Measurements from ENCODE around the gene LRRC23.

The LRRC23 gene

GRCh38 chr12:6928703-6929407 lies 24.2 kb downstream of the LRRC23 start:
- no peak for DNase-seq

- DNase-seq = no peak
Measured at GRCh38 chr12:6929466-6930452, 25.1 kb downstream of the LRRC23 start.

DNA sequence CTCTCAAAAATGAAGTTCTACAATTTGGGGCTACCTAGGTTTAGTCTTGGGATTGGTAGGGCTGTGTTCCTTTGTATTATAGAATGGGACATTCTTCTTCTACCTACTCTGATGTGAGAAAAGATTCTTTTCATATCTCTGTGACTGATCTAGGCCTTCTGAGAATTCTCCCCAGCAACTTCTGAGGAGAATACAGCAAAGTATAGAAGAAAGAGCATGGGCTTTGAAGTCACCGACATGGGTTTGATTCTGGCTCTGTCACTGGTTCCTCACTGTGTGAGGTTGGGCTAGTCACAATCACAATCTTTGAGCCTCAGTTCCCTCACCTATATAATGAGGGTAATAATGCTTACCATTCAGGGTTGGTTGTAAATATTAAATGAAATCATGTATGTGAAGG lies 28.1 kb downstream of the LRRC23 start:
- no peak for DNase-seq

DNA sequence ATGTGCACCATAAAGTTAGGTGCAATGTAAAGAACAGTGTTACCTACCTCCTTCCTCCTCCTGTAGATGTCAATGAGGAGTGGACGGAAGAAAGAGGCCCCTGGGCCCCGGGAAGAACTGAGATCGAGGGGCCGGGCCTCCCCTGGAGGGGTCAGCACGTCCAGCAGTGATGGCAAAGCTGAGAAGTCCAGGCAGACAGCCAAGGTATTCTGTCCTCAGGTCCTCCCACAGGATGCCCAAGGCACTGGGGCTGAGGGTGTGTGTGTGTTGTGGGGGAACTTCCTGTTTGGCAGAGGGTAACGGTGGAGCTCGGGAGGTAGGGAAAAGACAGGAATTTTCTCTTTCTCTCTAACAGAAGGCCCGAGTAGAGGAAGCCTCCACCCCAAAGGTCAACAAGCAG lies 29.5 kb downstream of the LRRC23 start:
- DNase-seq = no peak

DNA sequence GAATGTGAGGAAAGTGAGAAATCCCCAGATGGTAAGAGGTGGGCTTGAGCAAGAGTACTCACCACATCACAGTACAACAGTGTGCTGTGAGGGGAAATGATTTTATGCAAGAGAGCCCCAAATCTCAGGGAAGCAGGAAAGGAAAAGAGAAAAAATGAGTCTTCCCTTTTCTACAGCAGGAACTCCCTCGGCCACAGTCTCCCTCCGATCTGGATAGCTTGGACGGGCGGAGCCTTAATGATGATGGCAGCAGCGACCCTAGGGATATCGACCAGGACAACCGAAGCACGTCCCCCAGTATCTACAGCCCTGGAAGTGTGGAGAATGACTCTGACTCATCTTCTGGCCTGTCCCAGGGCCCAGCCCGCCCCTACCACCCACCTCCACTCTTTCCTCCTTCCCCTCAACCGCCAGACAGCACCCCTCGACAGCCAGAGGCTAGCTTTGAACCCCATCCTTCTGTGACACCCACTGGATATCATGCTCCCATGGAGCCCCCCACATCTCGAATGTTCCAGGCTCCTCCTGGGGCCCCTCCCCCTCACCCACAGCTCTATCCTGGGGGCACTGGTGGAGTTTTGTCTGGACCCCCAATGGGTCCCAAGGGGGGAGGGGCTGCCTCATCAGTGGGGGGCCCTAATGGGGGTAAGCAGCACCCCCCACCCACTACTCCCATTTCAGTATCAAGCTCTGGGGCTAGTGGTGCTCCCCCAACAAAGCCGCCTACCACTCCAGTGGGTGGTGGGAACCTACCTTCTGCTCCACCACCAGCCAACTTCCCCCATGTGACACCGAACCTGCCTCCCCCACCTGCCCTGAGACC lies 31.0 kb downstream of the LRRC23 start:
- DNase-seq = no peak

DNA sequence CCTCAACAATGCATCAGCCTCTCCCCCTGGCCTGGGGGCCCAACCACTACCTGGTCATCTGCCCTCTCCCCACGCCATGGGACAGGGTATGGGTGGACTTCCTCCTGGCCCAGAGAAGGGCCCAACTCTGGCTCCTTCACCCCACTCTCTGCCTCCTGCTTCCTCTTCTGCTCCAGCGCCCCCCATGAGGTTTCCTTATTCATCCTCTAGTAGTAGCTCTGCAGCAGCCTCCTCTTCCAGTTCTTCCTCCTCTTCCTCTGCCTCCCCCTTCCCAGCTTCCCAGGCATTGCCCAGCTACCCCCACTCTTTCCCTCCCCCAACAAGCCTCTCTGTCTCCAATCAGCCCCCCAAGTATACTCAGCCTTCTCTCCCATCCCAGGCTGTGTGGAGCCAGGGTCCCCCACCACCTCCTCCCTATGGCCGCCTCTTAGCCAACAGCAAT lies 31.6 kb downstream of the LRRC23 start:
- DNase-seq = no peak

- DNase-seq = no peak
Measured at GRCh38 chr12:6936636-6937480, 32.2 kb downstream of the LRRC23 start.

- peak; percentile 96 for DNase-seq
Measured at GRCh38 chr12:6937481-6938352, 33.1 kb downstream of the LRRC23 start.

DNA sequence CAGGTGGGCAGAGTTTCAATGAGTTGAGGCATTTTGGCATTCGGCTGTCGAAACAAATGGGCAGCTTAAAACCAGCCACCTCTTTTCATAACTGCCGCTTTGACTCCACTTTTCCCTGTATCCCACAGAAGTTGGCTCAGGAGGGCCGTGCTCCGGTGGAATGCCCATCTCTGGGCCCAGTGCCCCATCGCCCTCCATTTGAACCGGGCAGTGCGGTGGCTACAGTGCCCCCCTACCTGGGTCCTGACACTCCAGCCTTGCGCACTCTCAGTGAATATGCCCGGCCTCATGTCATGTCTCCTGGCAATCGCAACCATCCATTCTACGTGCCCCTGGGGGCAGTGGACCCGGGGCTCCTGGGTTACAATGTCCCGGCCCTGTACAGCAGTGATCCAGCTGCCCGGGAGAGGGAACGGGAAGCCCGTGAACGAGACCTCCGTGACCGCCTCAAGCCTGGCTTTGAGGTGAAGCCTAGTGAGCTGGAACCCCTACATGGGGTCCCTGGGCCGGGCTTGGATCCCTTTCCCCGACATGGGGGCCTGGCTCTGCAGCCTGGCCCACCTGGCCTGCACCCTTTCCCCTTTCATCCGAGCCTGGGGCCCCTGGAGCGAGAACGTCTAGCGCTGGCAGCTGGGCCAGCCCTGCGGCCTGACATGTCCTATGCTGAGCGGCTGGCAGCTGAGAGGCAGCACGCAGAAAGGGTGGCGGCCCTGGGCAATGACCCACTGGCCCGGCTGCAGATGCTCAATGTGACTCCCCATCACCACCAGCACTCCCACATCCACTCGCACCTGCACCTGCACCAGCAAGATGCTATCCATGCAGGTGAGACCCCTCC lies 34.0 kb downstream of the LRRC23 start:
- DNase-seq = no peak

DNA sequence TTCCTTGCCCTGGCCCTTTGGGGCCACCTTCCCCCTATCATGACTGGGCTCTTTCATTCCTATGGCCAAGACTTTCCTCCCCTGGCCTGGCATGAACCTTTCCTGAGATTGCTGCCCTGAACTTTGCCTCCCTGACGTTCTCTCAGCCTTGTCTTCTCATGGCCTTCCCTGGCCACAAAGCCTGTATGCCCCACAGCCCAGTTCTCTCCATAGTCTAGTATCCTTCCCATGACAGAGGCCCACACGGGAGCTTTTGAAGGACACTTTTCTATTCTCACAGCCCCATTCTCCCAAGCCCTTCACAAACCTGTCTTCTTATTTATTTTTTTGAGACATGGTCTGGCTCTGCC lies 34.5 kb downstream of the LRRC23 start:
- DNase-seq = no peak

DNA sequence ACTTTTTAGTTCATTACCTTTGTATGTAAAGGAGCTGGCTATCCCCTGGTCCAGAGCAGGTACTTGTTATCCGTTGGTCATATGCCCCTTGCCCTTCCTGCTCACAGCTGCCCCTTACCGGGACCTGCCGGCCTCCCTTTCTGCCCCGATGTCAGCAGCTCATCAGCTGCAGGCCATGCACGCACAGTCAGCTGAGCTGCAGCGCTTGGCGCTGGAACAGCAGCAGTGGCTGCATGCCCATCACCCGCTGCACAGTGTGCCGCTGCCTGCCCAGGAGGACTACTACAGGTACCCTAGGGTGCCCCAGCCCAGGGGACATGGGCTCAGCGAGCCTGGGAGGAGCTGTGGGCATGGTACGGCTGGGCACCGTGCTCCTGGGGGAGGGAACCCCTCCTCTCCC lies 36.6 kb downstream of the LRRC23 start:
- no peak for DNase-seq

GRCh38 chr12:6941782-6942181 lies 37.2 kb downstream of the LRRC23 start:
- DNase-seq = no peak

GRCh38 chr12:6942331-6942665 lies 37.7 kb downstream of the LRRC23 start:
- no peak for DNase-seq

DNA sequence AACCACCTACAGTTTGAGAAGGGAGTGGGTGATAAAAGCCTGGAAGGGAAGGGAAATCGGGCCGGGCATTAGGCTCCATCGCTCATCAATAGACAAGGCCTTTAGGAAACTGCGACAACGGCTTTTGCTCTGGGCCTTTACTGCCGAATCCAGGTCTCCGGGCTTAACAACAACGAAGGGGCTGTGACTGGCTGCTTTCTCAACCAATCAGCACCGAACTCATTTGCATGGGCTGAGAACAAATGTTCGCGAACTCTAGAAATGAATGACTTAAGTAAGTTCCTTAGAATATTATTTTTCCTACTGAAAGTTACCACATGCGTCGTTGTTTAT lies 38.7 kb downstream of the LRRC23 start:
- peak; percentile 86 for DNase-seq

DNA sequence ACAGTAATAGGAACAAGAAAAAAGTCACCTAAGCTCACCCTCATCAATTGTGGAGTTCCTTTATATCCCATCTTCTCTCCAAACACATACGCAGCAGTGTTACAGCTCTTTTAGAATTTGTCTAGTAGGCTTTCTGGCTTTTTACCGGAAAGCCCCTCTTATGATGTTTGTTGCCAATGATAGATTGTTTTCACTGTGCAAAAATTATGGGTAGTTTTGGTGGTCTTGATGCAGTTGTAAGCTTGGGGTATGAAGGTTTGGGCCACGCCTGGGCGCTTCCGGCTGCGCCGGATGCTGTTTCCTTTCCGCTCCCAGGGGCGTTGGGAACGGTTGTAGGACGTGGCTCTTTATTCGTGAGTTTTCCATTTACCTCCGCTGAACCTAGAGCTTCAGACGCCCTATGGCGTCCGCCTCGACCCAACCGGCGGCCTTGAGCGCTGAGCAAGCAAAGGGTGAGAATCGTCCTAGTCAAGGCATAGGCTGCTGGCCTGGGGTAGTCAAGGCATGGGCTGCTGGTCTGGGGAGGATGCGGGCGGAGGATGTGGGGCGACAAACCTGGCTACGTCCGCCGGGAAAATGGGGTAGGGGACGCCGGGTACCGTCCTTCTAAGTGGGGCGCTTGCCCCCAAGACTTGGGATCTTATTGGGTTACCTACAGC lies 39.2 kb downstream of the LRRC23 start, which contains the start of the genes C12orf57 and RNU7-1:
Gene C12orf57, plus strand, starts transcription at position 301 of the 659 bp plus-strand sequence. Its CDS starts 100 bp downstream, at position 401.
Gene RNU7-1, plus strand, starts transcription at position 95 of the 659 bp plus-strand sequence.
- DNase-seq = peak; percentile 92

DNA sequence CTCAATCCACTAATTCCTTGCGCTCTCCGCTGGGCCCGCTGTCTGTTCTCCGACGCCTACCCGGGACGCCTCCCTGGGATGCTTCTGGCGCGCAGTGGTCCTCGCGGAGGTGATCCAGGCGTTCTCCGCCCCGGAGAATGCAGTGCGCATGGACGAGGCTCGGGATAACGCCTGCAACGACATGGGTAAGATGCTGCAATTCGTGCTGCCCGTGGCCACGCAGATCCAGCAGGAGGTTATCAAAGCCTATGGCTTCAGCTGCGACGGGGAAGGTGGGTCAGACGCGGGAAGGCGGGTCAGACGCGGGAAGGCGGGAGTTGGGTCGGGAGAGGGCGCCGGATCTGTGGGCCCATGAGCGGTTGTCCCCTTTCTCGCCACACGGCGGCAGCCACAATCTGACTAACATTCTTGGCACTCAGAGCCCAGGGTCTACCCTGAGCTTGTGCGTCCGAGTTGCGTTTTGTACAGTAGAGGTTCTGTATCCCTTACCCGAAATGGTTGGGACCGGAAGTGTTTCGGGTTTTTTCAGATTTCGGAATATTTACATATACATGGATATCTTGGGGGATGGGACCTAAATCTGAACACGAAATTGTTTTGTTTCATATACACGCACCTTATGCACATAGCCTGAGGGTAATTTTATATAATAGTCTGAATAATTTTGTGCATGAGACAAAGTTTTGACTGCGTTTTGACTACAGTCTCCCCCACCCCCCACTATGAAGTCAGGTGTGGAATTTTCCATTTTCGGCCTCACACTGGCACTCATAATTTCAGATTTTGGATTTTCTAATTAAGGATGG lies 40.0 kb downstream of the LRRC23 start:
- peak; percentile 90 for DNase-seq

DNA sequence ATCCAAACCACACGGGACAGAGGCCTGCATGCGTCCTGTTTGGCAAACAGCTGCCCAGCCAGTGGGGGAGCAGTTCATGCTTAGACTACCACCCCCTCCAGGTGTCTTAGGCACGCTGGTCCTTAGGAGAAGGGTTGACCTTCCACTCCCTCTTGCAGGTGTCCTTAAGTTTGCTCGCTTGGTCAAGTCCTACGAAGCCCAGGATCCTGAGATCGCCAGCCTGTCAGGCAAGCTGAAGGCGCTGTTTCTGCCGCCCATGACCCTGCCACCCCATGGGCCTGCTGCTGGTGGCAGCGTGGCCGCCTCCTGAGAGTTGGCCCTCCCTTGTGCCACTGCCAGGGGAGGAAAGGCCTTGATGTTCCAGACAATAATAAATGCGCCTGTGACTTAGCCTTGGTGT lies 41.0 kb downstream of the LRRC23 start:
- no peak for DNase-seq

DNA sequence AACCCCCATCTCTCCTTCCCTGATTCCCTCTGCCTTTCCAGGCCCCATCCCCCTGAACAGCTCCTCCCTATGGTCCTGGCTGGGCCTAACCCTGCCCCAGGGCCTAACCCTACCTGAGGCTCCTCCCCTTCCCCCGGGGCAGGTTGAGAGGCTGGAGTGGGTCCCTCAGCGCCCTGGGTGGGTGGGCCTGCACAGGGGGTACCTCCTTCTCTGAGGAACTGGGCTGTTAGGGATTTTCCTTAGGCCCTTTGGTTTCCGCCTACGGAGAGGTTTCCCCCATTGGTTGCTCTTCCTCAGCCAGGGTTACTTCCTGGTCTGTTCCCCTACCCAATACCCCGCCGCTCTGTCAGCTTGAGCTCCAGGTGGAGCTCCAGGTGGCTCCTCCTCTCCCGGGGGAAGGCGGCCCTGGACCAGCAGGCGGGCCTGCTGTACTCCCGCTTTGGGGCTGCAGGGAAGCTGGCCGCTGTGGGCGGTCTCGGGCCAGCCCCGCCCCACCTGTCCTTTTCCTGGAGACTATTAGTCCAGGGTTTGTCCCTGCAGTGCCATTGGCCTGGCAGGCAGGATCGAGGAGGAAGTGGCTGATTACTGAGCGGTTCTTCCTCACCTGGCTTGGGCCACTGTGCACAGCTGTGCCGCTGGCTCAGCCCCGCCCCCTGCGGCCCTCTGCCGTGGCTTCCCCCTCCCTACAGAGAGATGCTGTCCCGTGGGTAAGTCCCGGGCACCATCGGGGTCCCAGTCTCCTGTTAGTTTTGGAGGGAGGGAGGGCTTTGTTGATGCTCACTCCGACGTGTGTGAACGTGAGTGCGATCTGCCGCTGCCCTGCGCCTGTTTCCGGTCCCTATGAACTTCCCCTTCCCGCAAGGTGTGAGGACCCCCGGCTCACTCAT lies 41.7 kb downstream of the LRRC23 start:
- peak; percentile 19 for DNase-seq

All from NCI-H1092 (cell line).